Neural progenitor cell (in vitro differentiated cells): Measurements from ENCODE around the gene CYB5A. TPM values are rescaled to one million over a fixed set of nuclear protein-coding genes. Genes with fewer than 3 reads are reported as not detected.
A peak's percentile ranks its signal among the peaks of the same experiment; 100 is the strongest.
"Not testable (repeated sequence)": the region's sequence is repeated elsewhere in the genome, so short reads cannot be mapped to it uniquely, and the experiment has no call there.

Experiments used
- DNase-seq: peaks from one replicate; pipeline ENCODE4 v3.0.0-alpha.2; 2016; ENCODE audit warnings: low spot score
- H2AFZ ChIP-seq: fragments of 200-600 bp; sonication (generic); replicated peaks from 2 replicates; pipeline ENCODE4 v1.6.1; 2016; ENCODE audit warnings: antibody characterized with exemption
- H3F3A ChIP-seq: fragments of 200-600 bp; sonication (generic); 2 replicates; pipeline ENCODE4 v1.6.1; 2016; ENCODE audit warnings: antibody characterized with exemption, low read depth
- H3K27ac ChIP-seq: fragments of 200-600 bp; sonication (generic); 2 replicates; pipeline ENCODE4 v1.5.1; 2016; ENCODE audit warnings: mild to moderate bottlenecking
- H3K27me3 ChIP-seq: fragments of 200-600 bp; sonication (generic); 2 replicates; pipeline ENCODE4 v1.6.1; 2016; ENCODE audit warnings: mild to moderate bottlenecking, moderate library complexity
- H3K36me3 ChIP-seq: fragments of 200-600 bp; sonication (generic); 2 replicates; pipeline ENCODE4 v1.5.1; 2016
- H3K4me1 ChIP-seq: fragments of 200-600 bp; sonication (generic); 2 replicates; pipeline ENCODE4 v1.6.1; 2016; ENCODE audit warnings: mixed run types
- H3K4me2 ChIP-seq: fragments of 200-600 bp; sonication (generic); 2 replicates; pipeline ENCODE4 v1.6.1; 2016
- H3K4me3 ChIP-seq: fragments of 200-600 bp; sonication (generic); 2 replicates; pipeline ENCODE4 v1.5.1; 2016
- H3K79me2 ChIP-seq: fragments of 200-600 bp; sonication (generic); 2 replicates; pipeline ENCODE4 v1.6.1; 2016; ENCODE audit warnings: low read depth
- H3K9ac ChIP-seq: fragments of 200-600 bp; sonication (generic); 2 replicates; pipeline ENCODE4 v1.6.1; 2016
- H3K9me3 ChIP-seq: fragments of 200-600 bp; sonication (generic); 2 replicates; pipeline ENCODE4 v1.5.1; 2016; ENCODE audit warnings: low read depth
- H4K20me1 ChIP-seq: fragments of 200-600 bp; sonication (generic); 2 replicates; pipeline ENCODE4 v1.6.1; 2016; ENCODE audit warnings: low read depth
- H3K27ac Mint-ChIP-seq: 3 replicates; pipeline ENCODE4 v1.8.0; 2021; ENCODE audit warnings: mixed read lengths
- H3K27me3 Mint-ChIP-seq: 2 replicates; pipeline ENCODE4 v1.8.0; 2022; ENCODE audit warnings: low read depth, mild to moderate bottlenecking, inconsistent platforms, moderate library complexity, mixed read lengths; ENCODE audit not compliant: insufficient read depth
- H3K36me3 Mint-ChIP-seq: 3 replicates; pipeline ENCODE4 v1.8.0; 2021; ENCODE audit warnings: mixed read lengths
- H3K4me1 Mint-ChIP-seq: 3 replicates; pipeline ENCODE4 v1.8.0; 2021; ENCODE audit warnings: mixed read lengths
- H3K4me3 Mint-ChIP-seq: 3 replicates; pipeline ENCODE4 v1.8.0; 2021; ENCODE audit warnings: mild to moderate bottlenecking, moderate library complexity, mixed read lengths
- H3K9me3 Mint-ChIP-seq: 3 replicates; pipeline ENCODE4 v1.8.0; 2020; ENCODE audit warnings: mixed read lengths
- EZH2 ChIP-seq: fragments of 200-600 bp; sonication (generic); IDR thresholded peaks from 2 replicates; pipeline ENCODE4 v1.6.1; 2017; ENCODE audit warnings: antibody characterized with exemption, mild to moderate bottlenecking, moderate library complexity
- EZH2phosphoT487 ChIP-seq: fragments of 200-600 bp; sonication (generic); IDR thresholded peaks from 2 replicates; pipeline ENCODE4 v1.6.1; 2017; ENCODE audit warnings: antibody characterized with exemption
- total RNA-seq: library from RNA; depleted of rRNA; stranded (reverse); fragments of >200 nt; gene quantifications from 2 replicates; pipeline ENCODE4 v1.2.3, GENCODE V29; 2015; ENCODE audit warnings: low replicate concordance
- TF ChIP-seq, protein P1 (sequence below): fragments of 200-600 bp; sonication (generic); IDR thresholded peaks from 2 replicates; pipeline ENCODE4 v1.5.1; 2017; ENCODE audit warnings: antibody characterized with exemption, mild to moderate bottlenecking

Gene CYB5A
- total RNA-seq, 1 donor from 2014 or later = 33.7 TPM

GRCh38 chr18:74286106-74286855 lies 5.5 kb downstream of the CYB5A start:
- H3K4me2 ChIP-seq = no peak overlapping the region
- Mint-ChIP-seq H3K4me1 (peaks cover 37% of the 10 kb centered on the region), H3K27me3 (peaks cover 9% of the 10 kb centered on the region), H3K27ac (no peak overlapping the region), H3K4me3 (no peak overlapping the region), H3K9me3 (peaks cover 2% of the 10 kb centered on the region), H3K36me3 (peaks cover 1% of the 10 kb centered on the region)
- peaks cover 39% of the 10 kb centered on the region for H3K4me1 ChIP-seq
- peaks cover 12% of the 10 kb centered on the region for H3K27me3 ChIP-seq
- no peak for TF ChIP-seq EZH2
- no peak for TF ChIP-seq EZH2phosphoT487
- TF ChIP-seq, protein P1, sequence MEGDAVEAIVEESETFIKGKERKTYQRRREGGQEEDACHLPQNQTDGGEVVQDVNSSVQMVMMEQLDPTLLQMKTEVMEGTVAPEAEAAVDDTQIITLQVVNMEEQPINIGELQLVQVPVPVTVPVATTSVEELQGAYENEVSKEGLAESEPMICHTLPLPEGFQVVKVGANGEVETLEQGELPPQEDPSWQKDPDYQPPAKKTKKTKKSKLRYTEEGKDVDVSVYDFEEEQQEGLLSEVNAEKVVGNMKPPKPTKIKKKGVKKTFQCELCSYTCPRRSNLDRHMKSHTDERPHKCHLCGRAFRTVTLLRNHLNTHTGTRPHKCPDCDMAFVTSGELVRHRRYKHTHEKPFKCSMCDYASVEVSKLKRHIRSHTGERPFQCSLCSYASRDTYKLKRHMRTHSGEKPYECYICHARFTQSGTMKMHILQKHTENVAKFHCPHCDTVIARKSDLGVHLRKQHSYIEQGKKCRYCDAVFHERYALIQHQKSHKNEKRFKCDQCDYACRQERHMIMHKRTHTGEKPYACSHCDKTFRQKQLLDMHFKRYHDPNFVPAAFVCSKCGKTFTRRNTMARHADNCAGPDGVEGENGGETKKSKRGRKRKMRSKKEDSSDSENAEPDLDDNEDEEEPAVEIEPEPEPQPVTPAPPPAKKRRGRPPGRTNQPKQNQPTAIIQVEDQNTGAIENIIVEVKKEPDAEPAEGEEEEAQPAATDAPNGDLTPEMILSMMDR = no peak
- no peak for DNase-seq
- H3K9ac ChIP-seq = no peak overlapping the region
- H3K27ac ChIP-seq = no peak overlapping the region
- H3K9me3 ChIP-seq = no peaks in the 10 kb centered on the region
- no peaks in the 10 kb centered on the region for H3K79me2 ChIP-seq
- H3K4me3 ChIP-seq = no peak overlapping the region
- H3F3A ChIP-seq = peaks cover 24% of the 10 kb centered on the region
- H4K20me1 ChIP-seq = peaks cover 1% of the 10 kb centered on the region
- H2AFZ ChIP-seq = no peak overlapping the region
- no peaks in the 10 kb centered on the region for H3K36me3 ChIP-seq

DNA sequence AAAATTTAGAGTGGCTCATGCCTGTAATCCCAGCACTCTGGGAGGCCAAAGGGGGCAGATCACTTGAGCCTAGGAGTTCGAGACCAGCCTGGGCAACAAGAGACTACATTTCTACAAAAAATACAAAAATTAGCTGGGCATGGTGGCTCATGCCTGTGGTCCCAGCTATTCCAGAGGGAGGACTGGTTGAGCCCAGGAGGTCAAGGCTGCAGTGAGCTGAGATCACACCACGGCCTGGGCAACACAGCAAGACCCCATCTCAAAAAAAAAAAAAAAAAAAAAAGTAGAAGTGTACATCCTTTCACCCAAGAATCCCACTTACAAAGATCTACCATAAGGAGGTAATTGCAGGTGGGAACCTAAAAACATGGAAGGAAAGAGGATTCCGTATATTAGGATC lies 6.2 kb downstream of the CYB5A start:
- H3K79me2 ChIP-seq, H3K27me3 ChIP-seq, H3K27ac ChIP-seq, H3K36me3 Mint-ChIP-seq, H3K27me3 Mint-ChIP-seq, DNase-seq, H3K4me2 ChIP-seq, H3K9me3 Mint-ChIP-seq, H3K9ac ChIP-seq, H3K36me3 ChIP-seq, H3K9me3 ChIP-seq, H3K4me3 ChIP-seq, H4K20me1 ChIP-seq, H3K4me3 Mint-ChIP-seq, H2AFZ ChIP-seq, H3K27ac Mint-ChIP-seq: not testable (repeated sequence)
- H3K4me1 Mint-ChIP-seq = peaks cover 44% of the 10 kb centered on the region
- Histone ChIP-seq H3F3A (peaks cover 31% of the 10 kb centered on the region), H3K4me1 (peaks cover 46% of the 10 kb centered on the region)

DNA sequence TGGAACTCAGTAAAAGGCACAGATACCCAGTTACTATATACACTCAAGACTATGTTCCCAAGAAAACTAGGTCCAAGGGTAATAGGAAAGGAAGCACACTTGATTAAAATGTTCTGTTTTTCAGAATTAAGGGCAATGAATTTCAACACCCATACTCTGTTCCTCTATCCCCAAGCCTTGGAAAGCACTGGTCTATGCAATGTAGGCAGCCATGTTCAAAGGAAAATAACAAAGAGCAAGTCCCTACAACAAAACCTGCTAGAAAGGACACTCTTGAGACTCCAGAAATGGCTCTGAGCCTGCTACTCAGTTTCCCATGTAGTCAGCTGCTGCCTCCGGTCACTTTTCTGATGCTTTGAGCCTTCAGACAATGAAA lies 6.8 kb downstream of the CYB5A start:
- Histone ChIP-seq H3K36me3 (no peaks in the 10 kb centered on the region), H3K4me1 (peaks cover 47% of the 10 kb centered on the region), H3K27me3 (no peaks in the 10 kb centered on the region), H3F3A (peaks cover 32% of the 10 kb centered on the region), H3K79me2 (no peaks in the 10 kb centered on the region), H3K4me2 (peak overlapping the region; percentile 31), H4K20me1 (peaks cover 3% of the 10 kb centered on the region), H3K27ac (no peak overlapping the region), H3K9ac (no peak overlapping the region), H2AFZ (no peak overlapping the region), H3K9me3 (no peaks in the 10 kb centered on the region), H3K4me3 (no peak overlapping the region)
- Mint-ChIP-seq H3K9me3 (peaks cover 2% of the 10 kb centered on the region), H3K4me3 (no peak overlapping the region), H3K27ac (peak overlapping the region; percentile 75), H3K4me1 (peaks cover 46% of the 10 kb centered on the region), H3K36me3 (peaks cover 1% of the 10 kb centered on the region), H3K27me3 (peaks cover 7% of the 10 kb centered on the region)
- no peak for TF ChIP-seq EZH2phosphoT487
- TF ChIP-seq, protein P1 = no peak
- no peak for TF ChIP-seq EZH2
- DNase-seq = no peak
